ENCODE data around the gene TNFRSF13B. TPM values are rescaled to one million over a fixed set of nuclear protein-coding genes. Genes with fewer than 3 reads are reported as not detected.
"Not testable (repeated sequence)": the region's sequence is repeated elsewhere in the genome, so short reads cannot be mapped to it uniquely, and the experiment has no call there.

Gene TNFRSF13B
- polyA plus RNA-seq, 4 donors, result not detected

- DNase-seq (ENCODE audit: low read depth in 4 of 4, low spot score in 3 of 4), result no peak
These were observed 42.8 kb downstream of the TNFRSF13B start for GRCh38 chr17:16929035-16929680.

GRCh38 chr17:16928406-16929034 lies 43.4 kb downstream of the TNFRSF13B start:
- no peak for DNase-seq (ENCODE audit: low read depth in 4 of 4, low spot score in 3 of 4)

GRCh38 chr17:16927641-16928321 lies 44.1 kb downstream of the TNFRSF13B start:
- no peak for DNase-seq (ENCODE audit: low read depth in 4 of 4, low spot score in 3 of 4)

- no peak for DNase-seq (ENCODE audit: low read depth in 4 of 4, low spot score in 3 of 4)
These were observed 45.1 kb downstream of the TNFRSF13B start for GRCh38 chr17:16926571-16927451.

GRCh38 chr17:16926061-16926511 lies 45.8 kb downstream of the TNFRSF13B start:
- DNase-seq (ENCODE audit: low read depth in 4 of 4, low spot score in 3 of 4), result no peak

- no peak for DNase-seq (ENCODE audit: low read depth in 4 of 4, low spot score in 3 of 4)
These were observed 46.4 kb downstream of the TNFRSF13B start for GRCh38 chr17:16925461-16926060.

- no peak for DNase-seq (ENCODE audit: low read depth in 4 of 4, low spot score in 3 of 4)
These were observed 47.0 kb downstream of the TNFRSF13B start for GRCh38 chr17:16924696-16925440.

GRCh38 chr17:16923904-16924695 lies 47.8 kb downstream of the TNFRSF13B start:
- no peak for DNase-seq (ENCODE audit: low read depth in 4 of 4, low spot score in 3 of 4)

GRCh38 chr17:16923097-16923903 lies 48.6 kb downstream of the TNFRSF13B start:
- no peak for DNase-seq (ENCODE audit: low read depth in 4 of 4, low spot score in 3 of 4)

- DNase-seq (ENCODE audit: low read depth in 4 of 4, low spot score in 3 of 4), result no peak
These were observed 49.4 kb downstream of the TNFRSF13B start for GRCh38 chr17:16922386-16923096.

GRCh38 chr17:16921451-16921850 lies 50.5 kb downstream of the TNFRSF13B start:
- DNase-seq (ENCODE audit: low read depth in 4 of 4, low spot score in 3 of 4), result not testable (repeated sequence)

- no peak for DNase-seq (ENCODE audit: low read depth in 4 of 4, low spot score in 3 of 4)
These were observed 51.3 kb downstream of the TNFRSF13B start for GRCh38 chr17:16920628-16921020.

GRCh38 chr17:16919663-16920627 lies 52.0 kb downstream of the TNFRSF13B start:
- no peak for DNase-seq (ENCODE audit: low read depth in 4 of 4, low spot score in 3 of 4)

GRCh38 chr17:16918443-16918842 lies 53.5 kb downstream of the TNFRSF13B start:
- DNase-seq (ENCODE audit: low read depth in 4 of 4, low spot score in 3 of 4), result no peak

- no peak for DNase-seq (ENCODE audit: low read depth in 4 of 4, low spot score in 3 of 4)
These were observed 54.1 kb downstream of the TNFRSF13B start for GRCh38 chr17:16917671-16918394.

GRCh38 chr17:16916557-16916920 lies 55.4 kb downstream of the TNFRSF13B start:
- DNase-seq (ENCODE audit: low read depth in 4 of 4, low spot score in 3 of 4), result no peak

Measured in left renal pelvis (tissue), 4 donors.